LNCAP (cell line): ENCODE data around the gene PARD3B.

Experiments used
- CTCF ChIP-seq: fragments of 450-650 bp; IDR thresholded peaks from 2 replicates; pipeline ENCODE4 v1.5.1; 2017; ENCODE audit warnings: mild to moderate bottlenecking

Gene PARD3B

DNA sequence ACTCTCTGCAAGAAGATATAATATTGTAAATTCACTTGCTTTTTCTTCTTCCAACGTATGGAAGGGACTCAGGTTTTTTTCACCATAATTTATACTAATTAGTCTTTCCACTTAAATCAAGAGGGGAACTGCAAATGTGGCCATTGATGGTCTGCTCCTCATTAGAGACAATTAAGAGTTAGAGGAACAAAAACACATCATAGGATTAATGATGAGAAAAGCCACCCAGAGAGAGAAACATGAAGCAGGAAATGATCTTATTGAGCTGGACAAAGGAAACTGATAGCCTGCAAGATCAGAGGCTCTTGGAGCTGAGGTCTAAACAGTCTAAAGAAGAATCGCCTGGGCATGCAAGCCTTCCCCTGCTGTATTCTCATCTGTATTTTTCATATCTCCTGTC, 985.8 kb downstream of the PARD3B start:
- TF ChIP-seq CTCF: no peak

DNA sequence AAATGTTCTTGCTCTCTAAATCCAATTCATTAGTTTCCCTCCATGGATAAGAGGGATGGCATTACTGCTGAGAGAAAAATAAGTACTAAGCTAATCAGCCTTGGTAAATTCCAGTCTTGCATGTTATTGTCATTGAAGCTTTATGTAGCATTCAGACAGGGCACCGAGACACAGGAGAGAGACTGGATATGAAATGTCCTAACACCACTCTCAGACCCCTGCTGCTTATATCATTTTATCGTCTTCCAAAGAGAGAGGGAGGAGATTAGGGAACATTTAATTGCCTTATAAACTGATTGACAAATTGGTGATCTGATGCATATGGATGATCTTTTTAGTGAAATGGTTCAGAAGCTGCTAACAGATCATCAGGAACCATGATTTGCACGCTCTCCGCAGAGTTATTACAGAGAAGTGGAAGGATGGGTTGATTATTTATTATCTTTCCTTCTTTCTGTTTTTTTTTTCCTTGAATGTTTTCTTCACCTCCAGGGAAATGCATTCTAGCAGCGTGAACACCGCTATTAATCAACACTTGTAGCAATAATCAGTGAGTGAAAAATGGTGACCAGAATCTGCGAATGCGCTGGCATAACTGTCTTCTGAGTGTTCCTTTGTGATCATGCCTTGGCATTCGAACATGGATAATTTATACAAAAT, 986.3 kb downstream of the PARD3B start:
- TF ChIP-seq CTCF: no peak

GRCh38 chr2:205535001-205535400, 989.7 kb downstream of the PARD3B start:
- TF ChIP-seq CTCF: no peak

DNA sequence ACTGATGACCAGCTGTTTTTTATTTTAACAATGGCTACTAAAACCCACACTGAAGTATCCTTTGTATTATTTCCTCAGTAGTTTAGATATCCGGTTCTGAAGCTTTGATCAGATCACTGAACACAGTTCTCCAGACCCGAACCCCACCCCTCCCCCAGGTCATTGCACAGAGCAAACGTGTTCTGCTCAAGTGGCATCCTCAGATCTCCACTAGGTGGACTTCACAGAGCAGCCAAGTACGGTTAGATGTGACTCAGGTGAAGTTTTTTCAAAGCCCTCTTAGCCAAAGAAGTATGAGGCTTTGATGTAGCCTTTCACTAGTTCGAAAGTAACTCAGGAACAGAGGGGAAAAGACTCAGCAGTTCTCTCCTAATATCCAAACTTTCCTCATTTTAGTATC, 994.3 kb downstream of the PARD3B start:
- no peak for TF ChIP-seq CTCF

GRCh38 chr2:205540036-205540435, 994.8 kb downstream of the PARD3B start:
- TF ChIP-seq CTCF: no peak

GRCh38 chr2:205543262-205543843, 998.1 kb downstream of the PARD3B start:
- no peak for TF ChIP-seq CTCF

DNA sequence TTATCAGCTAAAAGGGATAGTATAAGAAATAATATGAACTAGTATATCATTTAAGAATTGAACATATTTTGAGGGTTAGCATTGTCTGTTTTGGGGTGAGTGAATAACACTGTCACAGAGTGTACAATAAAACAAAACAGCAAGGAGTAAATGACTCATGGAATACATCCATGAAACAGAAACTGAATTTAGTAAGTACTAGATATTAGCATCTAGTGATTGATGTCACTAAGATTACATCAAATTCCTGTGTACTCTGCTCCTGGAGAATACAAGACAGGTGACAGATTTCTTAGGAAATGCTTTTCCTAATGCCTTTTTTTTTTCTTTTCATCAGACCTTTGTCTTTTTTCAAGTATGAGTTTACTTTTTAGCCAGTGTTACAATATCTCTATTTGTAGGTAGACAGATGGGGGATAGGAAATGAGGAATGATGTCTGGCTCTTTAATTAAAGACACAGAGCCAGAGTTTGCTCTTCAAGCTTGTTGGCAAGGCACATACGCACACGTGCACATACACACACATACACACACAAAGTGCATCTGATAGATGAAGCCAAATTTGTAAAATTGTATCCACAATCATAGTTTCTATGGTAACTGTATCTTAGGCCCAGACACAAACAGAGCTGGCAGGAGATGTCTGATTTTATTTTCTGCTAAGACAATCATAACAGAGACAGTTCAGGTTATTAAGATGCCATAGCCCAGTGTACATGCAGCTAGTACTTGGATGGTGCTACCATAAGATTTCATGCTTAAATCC, 998.8 kb downstream of the PARD3B start:
- TF ChIP-seq CTCF: no peak
